ENCODE data around the gene HNRNPA2B1.

HNRNPA2B1 gene

DNA sequence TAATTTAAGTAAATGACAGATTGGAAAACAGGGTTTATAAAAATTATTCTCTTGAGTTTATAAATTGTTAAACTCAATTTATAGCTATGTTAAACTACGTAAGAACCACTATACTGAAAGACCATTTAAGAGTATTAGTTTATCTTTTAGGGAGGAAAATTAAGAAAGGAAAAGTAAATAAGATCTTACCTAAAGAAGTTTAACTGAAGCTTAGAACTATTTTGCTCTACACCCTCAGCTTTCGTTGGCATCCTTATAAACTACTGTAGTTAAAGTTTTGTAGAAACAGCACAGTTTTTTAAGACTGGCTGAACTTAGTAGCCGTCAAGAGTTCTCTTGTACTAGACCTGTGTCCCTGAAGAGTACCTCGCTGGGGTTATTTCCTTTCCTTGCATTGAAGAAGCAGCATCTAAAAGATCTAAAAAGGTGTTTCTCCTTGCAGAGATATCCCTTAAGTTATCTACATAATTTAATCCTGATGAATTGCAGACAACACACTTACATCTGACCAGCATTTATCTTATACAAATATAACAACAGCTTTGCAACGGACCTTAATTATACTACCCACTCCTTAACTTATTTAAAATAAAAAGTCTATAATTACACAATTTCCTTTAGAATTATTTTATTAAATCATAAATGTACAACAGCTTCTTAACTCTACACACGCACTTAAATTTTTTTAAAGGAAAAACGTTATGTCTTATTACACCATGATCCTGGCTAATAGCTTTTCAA, 9.1 kb downstream of the HNRNPA2B1 start:
- peaks cover 40% of the 10 kb centered on the region for H3K4me1 ChIP-seq (ENCODE audit: control insufficient read depth, insufficient read depth, low read length, poor library complexity, severe bottlenecking)
- no peak overlapping the region for H3K27ac ChIP-seq (ENCODE audit: insufficient read depth, low read length, poor library complexity, severe bottlenecking)
- H3K36me3 ChIP-seq (ENCODE audit: control insufficient read depth, insufficient read depth, low read length) = peaks cover 70% of the 10 kb centered on the region
- no peak for DNase-seq
- no peak overlapping the region for H3K4me3 ChIP-seq (ENCODE audit: insufficient read depth, low read depth, low read length, poor library complexity, severe bottlenecking)
- H3K27me3 ChIP-seq (replicated peaks; ENCODE audit: control insufficient read depth, insufficient read depth, low read length, poor library complexity, severe bottlenecking) = no peaks in the 10 kb centered on the region
- no peaks in the 10 kb centered on the region for H3K9me3 ChIP-seq (ENCODE audit: control insufficient read depth, low read length)

- Histone ChIP-seq H3K4me1 (ENCODE audit: control insufficient read depth, insufficient read depth, low read length, poor library complexity, severe bottlenecking) (peaks cover 30% of the 10 kb centered on the region), H3K36me3 (ENCODE audit: control insufficient read depth, insufficient read depth, low read length) (peaks cover 60% of the 10 kb centered on the region), H3K4me3 (ENCODE audit: insufficient read depth, low read depth, low read length, poor library complexity, severe bottlenecking) (no peak overlapping the region), H3K9me3 (ENCODE audit: control insufficient read depth, low read length) (no peaks in the 10 kb centered on the region), H3K27me3 (replicated peaks; ENCODE audit: control insufficient read depth, insufficient read depth, low read length, poor library complexity, severe bottlenecking) (no peaks in the 10 kb centered on the region), H3K27ac (ENCODE audit: insufficient read depth, low read length, poor library complexity, severe bottlenecking) (no peak overlapping the region)
- DNase-seq = no peak
Observed at GRCh38 chr7:26190417-26190869, 10.1 kb downstream of the HNRNPA2B1 start.

DNA sequence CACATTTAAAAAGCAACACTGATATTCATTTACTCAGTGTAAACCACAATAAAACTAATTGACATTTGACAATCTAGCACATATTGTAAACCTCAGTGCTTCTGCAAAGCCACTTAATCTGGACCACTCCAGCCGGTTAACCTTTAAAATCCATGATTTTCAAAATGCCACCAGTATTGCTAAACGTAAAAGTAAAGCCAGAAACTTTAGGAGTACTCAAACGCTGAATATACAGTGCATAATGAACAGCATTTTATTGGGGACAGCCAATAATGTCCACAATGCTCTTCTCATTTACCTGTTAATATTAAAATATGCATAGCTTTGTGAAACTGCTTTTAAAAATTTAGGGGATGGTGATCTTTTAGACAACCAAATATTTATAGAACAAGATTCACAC, 10.8 kb downstream of the HNRNPA2B1 start:
- Histone ChIP-seq H3K4me1 (ENCODE audit: control insufficient read depth, insufficient read depth, low read length, poor library complexity, severe bottlenecking) (peaks cover 25% of the 10 kb centered on the region), H3K36me3 (ENCODE audit: control insufficient read depth, insufficient read depth, low read length) (peaks cover 57% of the 10 kb centered on the region)
- DNase-seq = no peak

GRCh38 chr7:26188957-26189541, 11.5 kb downstream of the HNRNPA2B1 start:
- Histone ChIP-seq H3K9me3 (ENCODE audit: control insufficient read depth, low read length) (no peaks in the 10 kb centered on the region), H3K4me1 (ENCODE audit: control insufficient read depth, insufficient read depth, low read length, poor library complexity, severe bottlenecking) (peaks cover 25% of the 10 kb centered on the region), H3K36me3 (ENCODE audit: control insufficient read depth, insufficient read depth, low read length) (peaks cover 56% of the 10 kb centered on the region), H3K27ac (ENCODE audit: insufficient read depth, low read length, poor library complexity, severe bottlenecking) (no peak overlapping the region), H3K4me3 (ENCODE audit: insufficient read depth, low read depth, low read length, poor library complexity, severe bottlenecking) (no peak overlapping the region), H3K27me3 (replicated peaks; ENCODE audit: control insufficient read depth, insufficient read depth, low read length, poor library complexity, severe bottlenecking) (no peaks in the 10 kb centered on the region)
- no peak for DNase-seq

More for the DNA sequence above, 10.8 kb downstream of the HNRNPA2B1 start:
- Histone ChIP-seq H3K4me3 (ENCODE audit: insufficient read depth, low read depth, low read length, poor library complexity, severe bottlenecking) (no peak overlapping the region), H3K27ac (ENCODE audit: insufficient read depth, low read length, poor library complexity, severe bottlenecking) (no peak overlapping the region), H3K27me3 (replicated peaks; ENCODE audit: control insufficient read depth, insufficient read depth, low read length, poor library complexity, severe bottlenecking) (no peaks in the 10 kb centered on the region), H3K9me3 (ENCODE audit: control insufficient read depth, low read length) (no peaks in the 10 kb centered on the region)

DNA sequence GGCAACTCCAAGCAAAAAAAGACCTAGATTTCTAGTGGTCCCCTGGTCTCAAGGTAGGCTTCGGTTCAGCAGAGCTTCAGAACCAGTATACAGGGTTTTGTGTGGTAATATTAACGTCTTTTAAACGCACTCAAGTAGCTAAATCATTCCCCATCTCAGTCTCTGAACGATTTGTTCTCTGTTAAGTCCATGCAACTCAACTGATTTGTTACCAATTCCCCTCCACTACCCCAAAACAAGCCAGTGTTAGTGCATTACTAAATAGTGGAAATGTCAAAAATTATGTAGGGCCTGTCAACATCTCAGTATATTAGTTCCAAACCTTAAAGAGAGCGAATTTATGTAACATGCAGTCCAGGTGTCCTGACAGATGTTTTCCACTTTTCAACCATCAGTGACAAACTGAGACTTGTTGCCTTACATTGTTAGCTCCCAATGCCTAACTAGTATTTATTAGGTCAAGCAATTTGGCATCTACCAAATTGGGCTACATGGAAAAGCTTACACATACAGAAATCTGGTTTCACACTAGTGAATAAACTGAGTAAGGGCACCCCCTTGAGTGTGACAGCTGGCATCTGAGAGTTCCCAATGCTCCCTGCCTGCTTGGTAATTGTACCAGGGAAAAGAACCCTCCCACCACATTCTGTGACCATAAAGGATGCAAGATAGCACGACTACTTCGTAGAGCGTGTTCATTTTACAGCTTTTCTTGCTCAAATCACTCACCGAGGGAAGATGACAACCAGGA, 12.2 kb downstream of the HNRNPA2B1 start:
- no peak for DNase-seq
- peaks cover 20% of the 10 kb centered on the region for H3K4me1 ChIP-seq (ENCODE audit: control insufficient read depth, insufficient read depth, low read length, poor library complexity, severe bottlenecking)
- H3K27me3 ChIP-seq (replicated peaks; ENCODE audit: control insufficient read depth, insufficient read depth, low read length, poor library complexity, severe bottlenecking) = no peaks in the 10 kb centered on the region
- H3K9me3 ChIP-seq (ENCODE audit: control insufficient read depth, low read length) = no peaks in the 10 kb centered on the region
- H3K4me3 ChIP-seq (ENCODE audit: insufficient read depth, low read depth, low read length, poor library complexity, severe bottlenecking) = no peak overlapping the region
- no peak overlapping the region for H3K27ac ChIP-seq (ENCODE audit: insufficient read depth, low read length, poor library complexity, severe bottlenecking)
- peaks cover 50% of the 10 kb centered on the region for H3K36me3 ChIP-seq (ENCODE audit: control insufficient read depth, insufficient read depth, low read length)

DNA sequence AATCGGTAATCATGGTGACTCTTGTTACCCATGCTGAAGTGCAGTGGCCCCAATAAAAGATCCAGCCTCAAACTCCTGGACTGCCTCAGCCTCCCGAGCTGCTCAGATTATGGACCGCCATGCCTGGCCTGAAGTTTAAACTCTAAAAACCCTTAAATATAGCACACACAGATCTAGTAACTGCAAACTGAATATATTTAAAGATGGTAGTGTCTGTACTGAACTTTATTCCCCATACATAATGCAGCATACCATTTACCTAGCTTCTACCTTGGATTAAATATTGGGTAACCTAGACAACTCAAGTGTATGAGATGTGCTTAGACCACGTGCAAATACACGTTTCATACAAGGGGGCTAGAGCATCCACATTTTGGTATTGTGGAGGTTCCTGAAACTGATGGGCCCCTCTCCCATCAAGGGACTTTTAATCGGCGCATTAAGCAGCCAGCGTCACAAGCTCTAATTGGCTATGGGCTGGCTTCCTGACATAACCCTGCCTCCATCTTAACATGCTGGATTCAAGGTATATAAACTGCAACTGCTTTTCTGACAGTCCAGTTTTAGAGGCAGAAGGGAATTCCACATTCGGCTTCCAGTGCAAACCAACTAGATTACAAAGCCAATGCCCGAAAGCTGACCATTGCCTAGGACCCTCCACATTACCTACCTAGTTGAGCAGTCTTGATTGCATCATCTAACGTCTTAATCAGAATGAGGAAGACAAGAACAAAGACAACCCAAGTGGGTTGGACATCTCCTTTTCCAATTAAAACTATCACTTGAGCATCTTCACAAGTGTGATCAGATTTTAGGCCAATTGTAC, 13.0 kb downstream of the HNRNPA2B1 start:
- Histone ChIP-seq H3K4me1 (ENCODE audit: control insufficient read depth, insufficient read depth, low read length, poor library complexity, severe bottlenecking) (peaks cover 12% of the 10 kb centered on the region), H3K27me3 (replicated peaks; ENCODE audit: control insufficient read depth, insufficient read depth, low read length, poor library complexity, severe bottlenecking) (no peaks in the 10 kb centered on the region), H3K4me3 (ENCODE audit: insufficient read depth, low read depth, low read length, poor library complexity, severe bottlenecking) (no peak overlapping the region), H3K27ac (ENCODE audit: insufficient read depth, low read length, poor library complexity, severe bottlenecking) (no peak overlapping the region), H3K9me3 (ENCODE audit: control insufficient read depth, low read length) (no peaks in the 10 kb centered on the region), H3K36me3 (ENCODE audit: control insufficient read depth, insufficient read depth, low read length) (peaks cover 42% of the 10 kb centered on the region)
- DNase-seq = no peak

GRCh38 chr7:26186364-26187311, 13.9 kb downstream of the HNRNPA2B1 start:
- no peak for DNase-seq
- peaks cover 32% of the 10 kb centered on the region for H3K36me3 ChIP-seq (ENCODE audit: control insufficient read depth, insufficient read depth, low read length)
- no peak overlapping the region for H3K4me3 ChIP-seq (ENCODE audit: insufficient read depth, low read depth, low read length, poor library complexity, severe bottlenecking)
- no peaks in the 10 kb centered on the region for H3K9me3 ChIP-seq (ENCODE audit: control insufficient read depth, low read length)
- H3K4me1 ChIP-seq (ENCODE audit: control insufficient read depth, insufficient read depth, low read length, poor library complexity, severe bottlenecking) = peaks cover 7% of the 10 kb centered on the region
- H3K27ac ChIP-seq (ENCODE audit: insufficient read depth, low read length, poor library complexity, severe bottlenecking) = peak overlapping the region; percentile 18
- H3K27me3 ChIP-seq (replicated peaks; ENCODE audit: control insufficient read depth, insufficient read depth, low read length, poor library complexity, severe bottlenecking) = no peaks in the 10 kb centered on the region

DNA sequence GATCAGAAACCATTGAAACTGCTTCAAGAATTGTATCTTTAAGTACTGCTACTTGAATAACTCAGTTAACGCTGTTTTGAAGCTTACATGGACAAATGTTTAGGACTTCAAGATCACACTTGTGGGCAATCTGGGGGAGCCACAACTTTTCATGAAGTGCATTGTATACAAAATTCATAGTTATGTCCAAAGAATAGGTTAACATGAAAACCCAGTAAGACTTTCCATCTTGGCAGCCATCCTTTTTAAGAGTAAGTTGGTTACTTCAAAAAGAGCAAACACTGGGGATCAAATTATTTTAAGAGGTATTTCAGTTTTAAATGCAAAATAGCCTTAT, 14.7 kb downstream of the HNRNPA2B1 start:
- Histone ChIP-seq H3K36me3 (ENCODE audit: control insufficient read depth, insufficient read depth, low read length) (peaks cover 24% of the 10 kb centered on the region), H3K27ac (ENCODE audit: insufficient read depth, low read length, poor library complexity, severe bottlenecking) (no peak overlapping the region), H3K4me1 (ENCODE audit: control insufficient read depth, insufficient read depth, low read length, poor library complexity, severe bottlenecking) (peaks cover 6% of the 10 kb centered on the region), H3K4me3 (ENCODE audit: insufficient read depth, low read depth, low read length, poor library complexity, severe bottlenecking) (no peak overlapping the region), H3K27me3 (replicated peaks; ENCODE audit: control insufficient read depth, insufficient read depth, low read length, poor library complexity, severe bottlenecking) (no peaks in the 10 kb centered on the region), H3K9me3 (ENCODE audit: control insufficient read depth, low read length) (no peaks in the 10 kb centered on the region)
- DNase-seq = no peak
